ENCODE data around the gene ACSBG1. TPM values are rescaled to one million over a fixed set of nuclear protein-coding genes. Genes with fewer than 3 reads are reported as not detected.

ACSBG1 gene
- total and polyA plus RNA-seq, 9 donors: 0.15 to 2.2 (median 0.45) TPM; not detected in 2

DNA sequence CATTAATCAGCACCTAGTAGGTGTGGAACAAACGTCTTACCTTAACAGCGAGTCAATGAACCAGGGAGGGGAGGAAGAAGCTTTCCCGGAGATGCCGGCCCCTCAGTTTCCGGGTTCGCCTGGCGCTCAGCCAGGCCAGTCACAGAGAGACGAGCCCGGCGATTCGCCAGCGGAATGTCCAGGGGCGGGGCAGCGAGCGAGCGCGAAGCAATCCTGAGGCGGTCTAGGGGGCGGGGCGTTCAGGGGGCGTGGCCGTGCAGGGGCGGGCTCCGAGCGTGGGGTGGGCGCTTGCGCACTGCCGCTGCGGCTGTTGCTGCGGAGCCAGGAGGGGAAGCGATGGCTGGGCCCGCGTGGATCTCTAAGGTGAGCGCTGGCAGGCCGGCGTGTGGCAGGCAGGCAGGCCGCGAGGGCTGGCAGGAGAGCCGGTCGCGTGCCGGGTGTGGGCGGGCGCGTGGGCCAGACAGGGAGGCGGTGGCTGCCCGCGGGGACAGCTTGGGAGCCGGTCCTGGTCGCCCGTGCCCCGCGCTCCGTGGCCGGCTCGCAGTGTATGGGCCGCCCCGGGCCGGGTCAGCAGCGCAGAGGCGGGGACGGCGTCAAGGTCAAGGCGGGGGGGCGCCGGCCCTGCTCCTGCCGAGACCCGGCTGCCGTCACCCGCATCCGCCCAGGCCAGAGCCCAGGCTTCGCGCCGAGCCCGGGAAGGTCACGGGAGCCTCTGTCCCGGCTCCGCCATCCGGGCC, 85.1 kb downstream of the ACSBG1 start, which contains the start of gene IDH3A:
Gene IDH3A, plus strand, starts transcription at position 295 of the 737 bp plus-strand sequence. Its CDS starts 42 bp downstream, at position 337.
- intact Hi-C loops (cut with DNase I): no loop called here
- H3K4me3 ChIP-seq: peak within 1 kb of the TSS; percentile 59
- H3K4me1 ChIP-seq (ENCODE audit: insufficient read depth): no peaks in the 10 kb centered on the region
- no peaks in the 10 kb centered on the region for H3K9me3 ChIP-seq
- H3K27me3 ChIP-seq: no peaks in the 10 kb centered on the region
- H3K27ac ChIP-seq: peak within 1 kb of the TSS; percentile 82 to 86
- TF ChIP-seq EP300 (IDR thresholded peaks at IDR 0.05) (no peak), POLR2A (IDR thresholded peaks at IDR 0.05) (peak; percentile 82)
- TF ChIP-seq, protein P1, sequence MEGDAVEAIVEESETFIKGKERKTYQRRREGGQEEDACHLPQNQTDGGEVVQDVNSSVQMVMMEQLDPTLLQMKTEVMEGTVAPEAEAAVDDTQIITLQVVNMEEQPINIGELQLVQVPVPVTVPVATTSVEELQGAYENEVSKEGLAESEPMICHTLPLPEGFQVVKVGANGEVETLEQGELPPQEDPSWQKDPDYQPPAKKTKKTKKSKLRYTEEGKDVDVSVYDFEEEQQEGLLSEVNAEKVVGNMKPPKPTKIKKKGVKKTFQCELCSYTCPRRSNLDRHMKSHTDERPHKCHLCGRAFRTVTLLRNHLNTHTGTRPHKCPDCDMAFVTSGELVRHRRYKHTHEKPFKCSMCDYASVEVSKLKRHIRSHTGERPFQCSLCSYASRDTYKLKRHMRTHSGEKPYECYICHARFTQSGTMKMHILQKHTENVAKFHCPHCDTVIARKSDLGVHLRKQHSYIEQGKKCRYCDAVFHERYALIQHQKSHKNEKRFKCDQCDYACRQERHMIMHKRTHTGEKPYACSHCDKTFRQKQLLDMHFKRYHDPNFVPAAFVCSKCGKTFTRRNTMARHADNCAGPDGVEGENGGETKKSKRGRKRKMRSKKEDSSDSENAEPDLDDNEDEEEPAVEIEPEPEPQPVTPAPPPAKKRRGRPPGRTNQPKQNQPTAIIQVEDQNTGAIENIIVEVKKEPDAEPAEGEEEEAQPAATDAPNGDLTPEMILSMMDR (IDR thresholded peaks at IDR 0.05): no peak
- DNase-seq: peak; percentile 100
- no peaks in the 10 kb centered on the region for H3K36me3 ChIP-seq
- 0% methylated on average over 27 to 79 of the region's 79 CpGs for WGBS, 3 donors

DNA sequence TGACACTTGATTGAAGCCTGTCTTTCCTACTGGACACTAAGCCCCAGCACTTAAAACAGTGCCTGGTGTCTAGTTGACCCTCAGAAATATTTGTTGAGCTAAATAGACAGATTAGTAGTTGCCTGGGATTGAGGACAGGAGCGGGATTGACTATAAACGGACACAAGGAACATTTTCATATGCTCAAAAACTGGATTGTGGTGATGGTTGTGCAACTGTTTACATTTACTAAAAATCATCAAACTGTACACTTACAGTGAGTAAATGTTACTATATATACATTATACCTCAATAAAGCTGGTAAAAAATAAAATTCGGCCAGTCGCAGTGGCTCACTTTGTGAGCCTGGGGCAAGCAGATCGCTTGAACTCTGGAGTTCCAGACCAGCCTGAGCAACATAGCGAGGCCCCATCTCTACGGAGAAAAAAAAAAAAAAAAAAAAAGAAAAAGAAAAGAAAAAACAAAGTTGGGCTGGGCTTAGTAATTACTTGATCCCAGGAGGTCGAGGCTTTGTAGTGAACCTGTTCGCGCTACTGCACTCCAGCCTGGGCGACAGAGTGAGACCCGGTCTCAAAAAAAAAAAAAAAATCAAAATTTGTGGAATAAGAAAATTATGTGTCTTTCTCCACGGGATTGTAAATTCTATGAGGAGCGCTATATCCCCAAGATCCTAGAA, 85.8 kb downstream of the ACSBG1 start:
- DNase-seq: no peak
- Histone ChIP-seq H3K36me3 (no peaks in the 10 kb centered on the region), H3K4me1 (ENCODE audit: insufficient read depth) (no peaks in the 10 kb centered on the region), H3K9me3 (no peaks in the 10 kb centered on the region), H3K27ac (no peak overlapping the region), H3K4me3 (peak overlapping the region; percentile 59), H3K27me3 (no peaks in the 10 kb centered on the region)
- intact Hi-C loops (cut with DNase I): no loop called here
- TF ChIP-seq EP300 (IDR thresholded peaks at IDR 0.05) (no peak), POLR2A (IDR thresholded peaks at IDR 0.05) (no peak)
- WGBS, 3 donors: 10 to 17% (median 15%) methylated on average over 14 of the region's 14 CpGs

GRCh38 chr15:78147566-78147965, 86.8 kb downstream of the ACSBG1 start:
- 86 to 89% (median 88%) methylated on average over 6 of the region's 6 CpGs for WGBS, 3 donors
- DNase-seq: no peak
- Histone ChIP-seq H3K4me1 (ENCODE audit: insufficient read depth) (no peaks in the 10 kb centered on the region), H3K27ac (no peak overlapping the region), H3K36me3 (no peaks in the 10 kb centered on the region), H3K4me3 (no peak overlapping the region), H3K9me3 (no peaks in the 10 kb centered on the region), H3K27me3 (no peaks in the 10 kb centered on the region)
- intact Hi-C loops (cut with DNase I): no loop called here
- TF ChIP-seq POLR2A (IDR thresholded peaks at IDR 0.05) (no peak), EP300 (IDR thresholded peaks at IDR 0.05) (no peak)
- TF ChIP-seq, protein P1 (IDR thresholded peaks at IDR 0.05): no peak

GRCh38 chr15:78146425-78147154, 87.8 kb downstream of the ACSBG1 start:
- no peak for DNase-seq
- Histone ChIP-seq H3K9me3 (no peaks in the 10 kb centered on the region), H3K27ac (no peak overlapping the region), H3K4me3 (no peak overlapping the region), H3K4me1 (ENCODE audit: insufficient read depth) (no peaks in the 10 kb centered on the region), H3K27me3 (no peaks in the 10 kb centered on the region), H3K36me3 (no peaks in the 10 kb centered on the region)
- TF ChIP-seq POLR2A (IDR thresholded peaks at IDR 0.05): no peak
- TF ChIP-seq, protein P1 (IDR thresholded peaks at IDR 0.05): no peak
- no peak for TF ChIP-seq EP300 (IDR thresholded peaks at IDR 0.05)
- 86 to 89% (median 88%) methylated on average over 4 of the region's 4 CpGs for WGBS, 3 donors
- intact Hi-C loops (cut with DNase I): no loop called here

All from ovary (tissue), 9 donors.